Keratinocyte (primary cell): ENCODE measurements around the gene WNT7B.

Experiments used
- CTCF ChIP-seq, 3 experiments: IDR thresholded peaks in 1 of 3; conservative IDR thresholded peaks in 1 of 3; optimal IDR thresholded peaks in 1 of 3; 2 replicates in 2 of 3; 3 replicates in 1 of 3; pipeline versions ENCODE3 to v1.5.1; 2011; ENCODE audit warnings: low read length in 3 of 3, mild to moderate bottlenecking in 3 of 3, moderate library complexity in 2 of 3, control low read depth in 1 of 3, inconsistent platforms in 1 of 3; ENCODE audit not compliant: insufficient read depth in 2 of 3; ENCODE audit errors: extremely low read depth in 1 of 3
- EZH2 ChIP-seq: IDR thresholded peaks from one replicate; pipeline ENCODE4 v1.6.1; 2012; ENCODE audit warnings: inconsistent platforms, mild to moderate bottlenecking, low read length, moderate library complexity

- TF ChIP-seq CTCF (optimal IDR thresholded peaks at IDR 0.05 in 1 of 3, IDR thresholded peaks at IDR 0.05 in 1 of 3, conservative IDR thresholded peaks at IDR 0.05 in 1 of 3; ENCODE audit: extremely low read depth in 1 of 3, insufficient read depth in 2 of 3, low read length in 3 of 3) = peak in 2 of 3 experiments; percentile 26 to 29
- no peak for TF ChIP-seq EZH2
These were observed 7.6 kb downstream of the WNT7B start for GRCh38 chr22:45969414-45969799.
